ENCODE measurements around the gene REEP3.
"Not testable (repeated sequence)": the region's sequence is repeated elsewhere in the genome, so short reads cannot be mapped to it uniquely, and the experiment has no call there.

DNA sequence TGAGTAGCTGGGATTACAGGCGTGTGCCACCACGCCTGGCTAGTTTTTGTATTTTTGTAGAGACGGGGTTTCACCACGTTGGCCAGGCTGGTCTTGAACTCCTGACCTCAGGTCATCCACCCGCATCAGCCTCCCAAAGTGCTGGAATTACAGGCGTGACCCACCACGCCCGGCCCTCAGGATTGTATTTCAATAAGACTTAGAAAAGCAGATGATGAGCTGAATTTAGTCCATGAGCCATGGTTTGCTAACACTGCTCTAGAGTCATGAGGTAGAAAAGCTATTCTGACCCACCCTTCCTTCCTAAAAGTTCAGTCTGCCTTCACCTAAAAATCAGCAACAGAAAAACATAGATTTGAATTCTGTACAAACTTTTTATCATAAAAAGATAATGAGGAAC, 139.7 kb downstream of the REEP3 start:
- not testable (repeated sequence) for TF ChIP-seq CTCF (conservative IDR thresholded peaks at IDR 0.05; ENCODE audit: low read length); EZH2phosphoT487 (IDR thresholded peaks at IDR 0.05; ENCODE audit: borderline replicate concordance)

All from Loucy (cell line).